NOMO-1 treated with dmso at 0.1 percent for 144 hours (cell line): ENCODE data around the gene WDR73.
A peak's percentile ranks its signal among the peaks of the same experiment; 100 is the strongest.

ENCODE experiments used
- DNase-seq: peaks from one replicate; lab custom pipeline; 2025; ENCODE audit not compliant: unreplicated experiment; lab: John Stamatoyannopoulos, UW

The WDR73 gene

GRCh38 chr15:84621358-84621979 is 32.6 kb downstream of the WDR73 start:
- no peak for DNase-seq

DNA sequence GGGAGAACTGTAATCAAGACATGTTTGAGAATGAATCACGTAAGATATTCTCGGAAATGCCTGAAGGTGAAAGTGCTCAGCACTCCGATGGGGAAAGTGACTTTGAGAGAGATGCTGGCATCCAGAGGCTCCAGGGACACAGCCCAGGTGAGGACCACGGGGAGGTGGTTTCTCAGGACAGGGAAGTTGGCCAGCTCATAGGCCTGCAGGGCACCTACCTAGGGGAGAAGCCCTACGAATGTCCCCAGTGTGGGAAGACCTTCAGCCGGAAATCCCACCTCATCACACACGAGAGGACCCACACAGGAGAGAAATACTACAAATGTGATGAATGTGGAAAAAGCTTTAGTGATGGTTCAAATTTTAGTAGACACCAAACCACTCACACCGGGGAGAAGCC is 33.5 kb downstream of the WDR73 start:
- DNase-seq = no peak

DNA sequence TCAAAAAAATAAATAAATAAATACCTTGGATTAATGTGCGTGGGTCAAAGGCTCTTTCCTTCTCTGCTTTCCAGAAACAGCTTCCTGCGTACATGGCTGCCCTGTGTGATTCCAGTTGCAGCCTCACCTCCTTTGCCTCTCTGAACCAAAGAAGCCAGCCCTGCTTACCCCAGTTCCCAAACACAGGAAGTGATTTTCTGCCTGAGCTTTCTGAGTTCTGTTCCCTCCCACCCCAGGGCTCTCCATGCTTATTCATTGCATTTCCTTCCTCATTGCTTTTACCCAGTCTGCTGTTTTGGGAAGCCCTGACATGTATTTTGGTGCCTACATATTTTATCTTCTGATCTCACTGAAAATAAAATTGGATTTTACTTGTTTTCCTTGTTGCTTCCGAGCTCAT is 37.8 kb downstream of the WDR73 start:
- peak; percentile 37 for DNase-seq

DNA sequence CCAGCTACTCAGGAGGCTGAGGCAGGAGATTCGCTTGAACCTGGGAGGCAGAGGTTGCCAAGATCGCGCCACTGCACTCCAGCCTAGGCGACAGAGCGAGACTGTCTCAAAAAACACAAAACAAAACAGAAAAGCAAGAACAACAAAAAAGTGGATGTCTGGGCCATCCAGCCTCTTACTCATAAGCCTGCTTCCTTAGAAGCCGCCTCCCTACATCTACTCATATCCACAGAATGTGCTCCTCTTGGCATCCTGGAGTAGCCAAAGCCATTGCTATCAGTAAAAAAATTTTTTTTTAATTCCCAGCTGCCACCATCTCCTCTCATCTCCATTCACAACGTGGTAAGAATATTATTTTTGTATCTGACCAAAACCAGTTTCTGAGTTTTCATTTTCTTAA is 42.5 kb downstream of the WDR73 start:
- DNase-seq = no peak

GRCh38 chr15:84609818-84610525 is 44.1 kb downstream of the WDR73 start:
- no peak for DNase-seq

- no peak for DNase-seq
These were observed 45.3 kb downstream of the WDR73 start for GRCh38 chr15:84608707-84609284.

DNA sequence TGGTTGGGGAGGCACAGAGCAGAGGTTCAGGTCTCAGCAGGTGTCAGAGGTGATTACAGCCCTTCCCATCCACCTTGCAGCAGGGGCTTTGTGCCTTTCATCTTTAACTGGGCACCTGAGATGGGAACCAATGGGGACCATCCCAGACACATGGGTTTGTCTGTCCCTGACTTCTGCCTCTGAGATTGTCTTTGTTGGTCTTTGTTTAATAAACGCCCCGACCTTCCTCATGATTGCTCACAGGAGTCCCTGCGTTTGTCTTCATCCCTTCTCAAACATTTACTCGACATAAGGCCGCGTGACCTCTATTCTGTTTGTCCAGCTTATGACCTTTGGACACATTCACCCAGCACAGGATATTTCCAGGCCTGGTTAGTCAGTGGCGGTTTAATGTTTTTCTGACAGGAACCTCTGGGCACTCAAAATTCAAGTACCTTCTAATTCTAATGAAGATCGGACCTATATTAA is 47.4 kb downstream of the WDR73 start:
- no peak for DNase-seq

GRCh38 chr15:84605554-84605882 is 48.6 kb downstream of the WDR73 start:
- no peak for DNase-seq

DNA sequence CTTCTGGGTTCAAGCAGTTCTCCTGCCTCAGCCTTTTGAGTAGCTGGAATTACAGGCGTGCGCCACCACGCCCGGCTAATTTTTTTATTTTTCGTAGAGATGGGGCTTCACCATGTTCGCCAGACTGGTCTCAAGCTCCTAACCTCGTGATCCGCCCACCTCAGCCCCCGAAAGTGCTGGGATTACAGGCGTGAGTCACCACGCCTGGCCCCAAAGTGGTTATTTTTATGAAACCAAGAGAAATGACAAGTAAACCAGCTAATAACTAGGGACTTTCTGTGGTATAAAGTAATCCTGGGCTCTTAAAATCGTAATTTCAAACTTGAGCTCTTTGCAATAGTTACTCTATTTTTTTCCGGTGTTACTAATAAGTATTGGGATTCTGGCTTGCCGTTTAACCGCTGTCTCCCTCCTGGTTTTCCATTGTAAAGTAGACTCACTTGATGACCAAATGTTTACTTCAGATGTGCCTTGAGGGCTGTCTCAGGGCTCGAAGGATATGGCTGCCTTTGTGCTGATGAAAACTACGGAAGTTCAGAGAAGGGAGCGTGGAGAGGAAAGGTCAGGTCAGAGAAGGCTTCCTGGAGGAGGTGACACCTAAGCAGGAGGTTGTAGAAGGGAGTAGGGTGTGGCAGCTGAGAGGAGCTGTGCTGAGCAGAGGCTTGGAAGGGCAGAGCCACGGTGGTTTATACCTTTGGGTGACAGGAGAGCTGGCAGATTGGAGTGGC is 49.1 kb downstream of the WDR73 start:
- no peak for DNase-seq

GRCh38 chr15:84603630-84604379 is 50.3 kb downstream of the WDR73 start:
- DNase-seq = no peak

DNA sequence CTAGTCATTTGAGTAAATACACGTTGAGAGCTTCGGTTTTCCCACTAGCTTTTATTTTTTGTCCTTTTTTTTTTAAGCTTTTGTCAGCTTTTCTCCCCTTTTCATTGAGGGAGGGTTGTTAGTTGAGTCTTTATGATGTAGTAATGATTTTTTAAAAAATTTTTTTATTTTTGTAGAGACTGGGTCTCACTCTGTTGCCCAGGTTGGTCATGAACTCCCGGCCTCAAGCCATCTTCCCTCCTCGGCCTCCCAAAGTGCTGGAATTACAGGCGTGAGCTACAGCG is 52.6 kb downstream of the WDR73 start:
- no peak for DNase-seq

GRCh38 chr15:84600687-84601554 is 53.2 kb downstream of the WDR73 start, which contains the start of gene ZSCAN2:
TSS of gene ZSCAN2 (plus strand) at chr15:84601009. CDS start at chr15:84603928, 2,919 bp downstream.
- peak; percentile 96 for DNase-seq

- DNase-seq = peak; percentile 67
These were observed 53.8 kb downstream of the WDR73 start for GRCh38 chr15:84600331-84600686.

DNA sequence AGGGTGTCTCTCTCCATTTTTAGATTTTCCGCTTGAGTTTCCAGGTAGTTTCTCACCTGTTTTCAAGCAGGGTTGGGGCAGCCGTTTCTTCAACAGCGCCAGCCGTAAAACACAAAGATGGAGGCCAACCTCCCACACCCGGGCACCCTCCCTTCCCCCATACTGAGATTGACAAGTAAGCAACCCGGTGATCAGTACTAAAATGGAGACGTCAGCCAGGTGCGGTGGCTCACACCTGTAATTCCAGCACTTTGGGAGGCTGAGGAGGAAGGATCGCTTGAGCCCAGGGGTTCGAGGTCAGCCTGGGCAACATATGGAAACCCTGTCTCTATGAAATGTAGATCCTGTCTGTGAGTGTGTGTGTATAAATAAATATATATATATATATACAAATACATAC is 54.2 kb downstream of the WDR73 start:
- DNase-seq = no peak

DNA sequence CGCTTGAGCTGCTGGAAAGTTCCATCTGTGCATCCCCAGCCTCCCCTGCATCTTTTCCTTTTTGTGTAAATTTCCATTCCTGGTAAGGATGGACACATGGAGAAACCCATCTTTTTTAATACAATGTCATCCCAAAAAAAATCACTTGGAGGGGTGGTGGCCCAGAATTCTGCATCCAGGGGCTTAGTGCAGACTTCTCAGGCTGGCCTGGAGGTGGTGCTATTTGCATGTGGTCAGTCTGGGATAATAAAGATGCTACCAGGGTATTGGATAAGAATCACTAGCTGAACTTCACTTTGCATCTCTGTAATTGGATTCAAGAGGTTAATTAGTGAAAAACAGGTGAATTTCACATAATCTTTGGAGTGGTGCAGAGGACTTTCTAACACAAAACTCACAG is 55.1 kb downstream of the WDR73 start:
- peak; percentile 36 for DNase-seq

- DNase-seq = peak; percentile 85
These were observed 55.8 kb downstream of the WDR73 start for GRCh38 chr15:84598250-84598649.

- DNase-seq = no peak
These were observed 56.8 kb downstream of the WDR73 start for GRCh38 chr15:84597296-84597695.

GRCh38 chr15:84595660-84596059 is 58.4 kb downstream of the WDR73 start:
- peak; percentile 63 for DNase-seq

DNA sequence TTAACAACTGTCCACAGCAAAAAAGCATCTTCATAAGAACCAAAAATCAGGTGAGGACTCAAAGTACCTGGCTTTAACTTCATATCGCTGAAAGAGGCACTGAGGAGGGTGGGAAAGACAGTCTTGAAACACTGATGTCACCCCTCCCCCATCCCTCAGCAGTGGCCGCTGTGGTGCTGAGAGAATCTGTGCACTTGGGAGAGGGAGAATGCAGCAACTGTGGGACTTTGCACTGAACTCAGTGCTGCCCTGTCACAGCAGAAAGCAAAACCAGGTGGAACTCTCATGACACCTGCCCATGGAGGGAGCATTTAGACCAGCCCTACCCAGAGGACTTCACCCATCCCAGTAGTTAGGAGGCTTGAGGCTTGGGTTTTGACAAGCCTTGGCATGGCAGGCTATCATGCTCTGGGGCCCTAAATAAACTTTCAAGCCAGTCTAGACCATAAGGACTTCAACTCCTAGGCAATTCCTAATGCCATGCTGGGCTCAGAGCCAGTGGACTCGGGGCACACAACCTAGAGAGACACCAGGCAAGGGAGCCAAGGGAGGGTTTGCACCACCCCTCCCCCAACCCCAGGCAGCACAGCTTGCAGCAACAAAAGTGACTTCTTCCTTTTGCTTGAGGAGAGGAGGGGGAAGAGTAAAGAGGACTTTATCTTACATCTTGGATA is 59.3 kb downstream of the WDR73 start:
- DNase-seq = peak; percentile 19

GRCh38 chr15:84591815-84592214 is 62.3 kb downstream of the WDR73 start:
- DNase-seq = no peak
